GM19240 (cell line): ENCODE measurements around the gene TRA2B.

Experiments
- DNase-seq: peaks from one replicate; pipeline ENCODE4 v3.0.0; 2011; ENCODE audit warnings: low spot score; ENCODE audit not compliant: insufficient read length

Gene TRA2B

DNA sequence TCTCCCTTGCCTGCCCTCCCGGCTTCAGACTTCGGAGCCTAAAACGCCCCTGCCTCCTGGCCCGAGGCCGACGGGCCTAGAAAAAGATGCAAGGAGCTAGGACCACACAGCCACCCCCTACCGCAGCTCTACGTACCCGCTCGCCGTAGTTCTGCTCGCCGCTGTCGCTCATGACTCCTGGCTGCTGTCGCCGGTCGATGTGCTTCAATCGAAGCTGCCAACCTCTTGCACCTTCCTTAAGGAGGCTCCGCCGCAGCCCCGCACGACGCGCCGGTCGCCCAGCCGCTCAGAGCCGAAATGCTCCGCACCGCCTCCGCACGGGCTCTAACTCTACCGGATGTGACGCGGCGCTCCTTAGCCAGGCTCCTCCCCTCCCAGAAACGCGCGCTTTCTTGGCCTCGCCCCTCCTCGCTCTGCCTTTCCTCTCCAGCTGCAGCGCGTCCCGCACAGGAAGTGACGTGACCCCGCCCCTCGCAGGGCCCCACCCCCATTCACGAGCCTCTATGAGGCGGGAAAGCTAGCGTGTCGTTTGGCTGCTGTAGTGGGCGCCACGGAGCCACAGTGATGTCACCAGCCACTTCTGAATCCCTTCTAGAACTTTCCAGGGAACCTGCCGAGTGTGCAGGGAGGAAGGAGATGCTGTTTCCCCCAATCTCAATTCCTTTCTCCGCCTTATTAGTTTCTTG, at the start of gene TRA2B:
Gene TRA2B, minus strand, starts transcription at position 326 of the 686 bp plus-strand sequence. Its CDS starts 154 bp downstream, at position 172.
- DNase-seq, result peak; percentile 85

GRCh38 chr3:185986198-185986777, 48.5 kb upstream of the TRA2B start:
- DNase-seq, result no peak

- DNase-seq, result no peak
Measured at GRCh38 chr3:185984203-185984602, 46.4 kb upstream of the TRA2B start.

GRCh38 chr3:185983495-185984141, 45.8 kb upstream of the TRA2B start:
- DNase-seq, result no peak

- no peak for DNase-seq
Measured at GRCh38 chr3:185982632-185983031, 44.8 kb upstream of the TRA2B start.

- no peak for DNase-seq
Measured at GRCh38 chr3:185981621-185982020, 43.8 kb upstream of the TRA2B start.

DNA sequence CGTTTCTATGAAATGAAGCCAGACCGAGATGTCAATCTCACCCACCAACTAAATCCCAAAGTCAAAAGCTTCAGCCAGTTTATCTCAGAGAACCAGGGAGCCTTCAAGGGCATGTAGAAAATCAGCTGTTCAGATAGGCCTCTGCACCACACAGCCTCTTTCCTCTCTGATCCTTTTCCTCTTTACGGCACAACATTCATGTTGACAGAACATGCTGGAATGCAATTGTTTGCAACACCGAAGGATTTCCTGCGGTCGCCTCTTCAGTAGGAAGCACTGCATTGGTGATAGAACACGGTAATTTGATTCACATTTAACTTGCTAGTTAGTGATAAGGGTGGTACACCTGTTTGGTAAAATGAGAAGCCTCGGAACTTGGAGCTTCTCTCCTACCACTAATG, 41.9 kb upstream of the TRA2B start:
- no peak for DNase-seq

DNA sequence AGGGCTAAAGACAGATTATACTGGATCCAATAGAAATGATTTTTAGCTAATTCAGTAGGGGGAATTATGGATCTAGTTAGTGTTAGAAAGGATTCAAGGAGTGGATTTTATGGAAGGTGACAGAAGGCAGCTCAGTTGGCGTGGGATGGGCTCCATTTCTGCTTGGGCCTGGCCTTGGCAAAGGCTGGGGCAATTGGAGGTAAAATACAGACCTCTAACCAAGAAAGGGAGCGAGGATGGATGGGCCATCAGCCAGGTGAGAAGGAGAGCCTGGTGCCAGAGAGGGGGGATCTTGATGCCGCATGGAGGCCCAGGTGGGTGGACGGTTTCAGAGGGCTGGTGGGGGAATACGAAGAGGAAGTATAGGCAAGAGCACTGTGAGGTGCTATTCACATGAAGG, 40.7 kb upstream of the TRA2B start:
- DNase-seq, result no peak

GRCh38 chr3:185977679-185978040, 39.8 kb upstream of the TRA2B start:
- no peak for DNase-seq

GRCh38 chr3:185976977-185977678, 39.3 kb upstream of the TRA2B start:
- peak; percentile 72 for DNase-seq

DNA sequence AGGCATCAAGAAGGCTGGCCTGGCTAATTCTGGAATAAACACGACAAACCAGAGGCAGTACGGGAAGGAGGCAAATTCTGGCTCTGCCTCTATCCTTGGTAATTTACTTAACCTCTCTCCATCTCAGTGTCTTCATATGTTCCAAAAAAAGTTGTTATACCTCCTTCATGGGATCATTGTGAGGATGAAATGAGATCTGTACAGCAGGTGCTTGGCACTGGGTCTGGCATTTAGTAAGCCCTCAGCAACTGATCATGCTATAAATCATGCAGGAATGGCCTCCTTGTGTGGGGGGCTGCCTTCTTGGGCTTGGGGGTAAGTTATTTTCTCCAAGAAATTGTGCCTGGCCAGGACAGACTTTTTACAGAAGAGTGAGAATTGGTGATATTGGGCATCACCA, 38.3 kb upstream of the TRA2B start:
- DNase-seq, result no peak

- DNase-seq, result no peak
Measured at GRCh38 chr3:185971579-185971978, 33.8 kb upstream of the TRA2B start.

DNA sequence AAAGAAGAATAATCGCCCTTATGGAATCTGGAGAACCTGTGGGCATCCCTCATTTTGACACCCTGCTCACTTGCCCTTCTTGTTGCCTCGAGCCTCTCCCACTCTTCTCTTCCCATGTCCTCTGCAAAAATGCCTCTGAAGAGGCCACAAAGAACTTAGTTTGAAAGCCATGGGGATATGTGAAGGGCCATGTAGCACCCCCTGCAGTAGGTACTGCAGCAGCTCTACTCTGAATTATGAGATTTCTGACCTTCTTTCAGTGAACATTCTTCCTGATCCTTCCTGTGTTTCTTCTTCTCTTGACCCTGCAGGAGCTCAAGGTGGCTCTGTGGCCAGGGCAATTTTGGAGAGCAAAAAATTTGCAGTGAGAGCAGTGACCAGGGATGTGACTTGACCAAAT, 30.4 kb upstream of the TRA2B start:
- no peak for DNase-seq

GRCh38 chr3:185966655-185967054, 28.8 kb upstream of the TRA2B start:
- no peak for DNase-seq

DNA sequence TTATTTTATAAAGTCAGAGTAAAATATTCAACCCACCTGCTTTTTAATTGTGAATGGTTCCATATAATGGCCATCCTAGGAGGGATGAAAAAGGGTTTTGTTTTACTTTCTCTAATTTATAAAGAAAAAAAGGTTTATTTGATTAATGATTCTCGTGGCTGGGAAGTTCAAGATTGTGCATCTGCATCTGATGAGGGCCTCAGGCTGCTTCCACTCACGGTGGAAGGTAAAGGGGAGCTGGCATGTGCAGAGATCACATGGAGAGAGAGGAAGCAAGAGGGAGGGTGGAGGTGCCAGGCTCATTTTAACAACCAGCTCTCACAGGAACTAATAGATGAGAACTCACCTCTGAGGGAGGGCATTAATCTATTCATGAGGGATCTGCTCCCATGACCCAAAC, 27.7 kb upstream of the TRA2B start:
- DNase-seq, result no peak

- no peak for DNase-seq
Measured at GRCh38 chr3:185961675-185962232, 23.9 kb upstream of the TRA2B start.

DNA sequence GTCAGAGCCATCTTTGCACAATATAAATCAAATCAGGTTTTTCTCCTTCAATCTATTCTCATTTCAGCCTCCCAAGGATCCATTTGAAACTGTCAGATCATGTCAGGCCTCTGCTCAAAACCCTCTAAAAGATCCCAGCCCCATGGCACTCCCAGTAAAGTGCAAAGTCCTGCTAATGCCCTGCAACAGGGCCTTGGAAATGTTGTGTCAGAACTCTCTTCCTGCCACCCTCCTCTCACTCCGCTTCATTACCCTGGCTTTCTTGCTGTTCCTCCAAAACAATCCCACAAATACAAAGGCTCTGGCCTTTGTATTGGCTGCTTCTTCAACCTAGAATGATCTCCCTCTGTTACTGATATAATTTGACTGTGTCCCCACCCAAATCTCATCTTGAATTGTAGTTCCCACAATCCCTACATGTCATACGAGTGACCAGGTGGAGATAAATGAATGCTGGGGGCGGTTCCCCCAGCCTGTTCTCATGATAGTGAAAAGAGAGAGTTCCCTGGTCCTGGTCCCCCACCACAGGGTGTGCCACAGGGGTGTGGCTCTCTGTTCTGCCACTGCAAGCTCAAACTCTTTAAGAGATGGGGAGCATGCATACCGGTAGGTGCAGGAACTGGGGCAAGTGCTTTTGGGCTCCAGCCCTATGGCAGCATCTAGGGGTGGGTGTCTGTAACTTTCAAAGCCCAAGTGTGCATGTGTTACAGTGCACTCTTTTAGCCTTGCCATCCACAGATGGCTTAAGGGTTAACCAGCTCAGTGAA, 22.9 kb upstream of the TRA2B start:
- DNase-seq, result no peak

DNA sequence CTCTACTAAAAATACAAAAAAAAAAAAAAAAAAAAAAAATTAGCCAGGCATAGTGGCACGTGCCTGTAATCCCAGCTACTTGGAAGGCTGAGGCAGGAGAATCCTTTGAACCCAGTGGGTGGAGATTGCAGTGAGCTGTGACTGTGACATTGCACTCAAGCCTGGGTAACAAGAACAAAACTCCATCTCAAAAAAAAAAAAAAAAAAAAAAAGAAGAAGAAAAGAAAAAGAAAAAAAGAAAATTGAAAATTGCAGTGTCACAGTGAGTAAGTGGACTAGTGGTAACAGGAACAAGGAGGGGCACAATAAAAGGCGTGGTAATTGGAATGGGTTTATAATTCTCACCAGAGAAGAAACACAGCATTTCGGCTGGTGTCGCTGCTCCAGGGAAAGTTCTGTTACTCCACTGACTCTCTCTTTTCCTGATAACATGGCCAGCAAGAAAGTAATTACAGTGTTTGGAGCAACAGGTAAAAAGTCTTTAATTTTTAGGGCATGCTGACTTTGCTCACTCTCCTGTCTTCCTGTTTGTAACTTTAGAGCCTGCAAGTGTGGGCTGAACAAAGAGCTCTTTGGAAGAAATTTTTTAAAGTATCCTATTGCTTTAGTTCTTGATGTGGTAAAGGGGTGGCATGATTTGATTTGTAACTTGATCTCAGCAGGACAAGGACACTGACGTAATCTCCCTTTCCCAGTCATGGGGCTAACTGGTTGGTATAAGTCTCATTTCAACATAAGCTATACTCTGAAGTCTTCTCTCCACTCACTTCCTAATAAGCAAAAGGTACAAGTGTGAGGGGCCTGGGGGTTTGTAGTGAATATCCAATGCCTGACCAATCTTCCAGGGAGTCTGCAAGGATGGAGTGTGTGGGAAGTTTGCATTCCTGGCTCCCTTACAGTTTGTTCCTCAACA, 22.1 kb upstream of the TRA2B start:
- no peak for DNase-seq

GRCh38 chr3:185958626-185959025, 20.8 kb upstream of the TRA2B start:
- DNase-seq, result no peak

- no peak for DNase-seq
Measured at GRCh38 chr3:185956244-185956643, 18.4 kb upstream of the TRA2B start.
